C4-2B (cell line): ENCODE measurements around the gene CSMD2.

Experiments
- H3K27ac ChIP-seq: fragments of 450-650 bp; 2 replicates; pipeline ENCODE4 v1.5.1; 2017
- CTCF ChIP-seq: fragments of 450-650 bp; conservative IDR thresholded peaks from 2 replicates; pipeline ENCODE4 v1.5.1; 2017; ENCODE audit warnings: mild to moderate bottlenecking
- ZFX ChIP-seq: fragments of 450-650 bp; IDR thresholded peaks from 2 replicates; pipeline ENCODE4 v1.6.1; 2017

CSMD2 gene

GRCh38 chr1:34060901-34061415, 104.1 kb downstream of the CSMD2 start:
- no peak for TF ChIP-seq ZFX
- TF ChIP-seq CTCF = no peak
- no peak overlapping the region for H3K27ac ChIP-seq

GRCh38 chr1:34060187-34060730, 104.8 kb downstream of the CSMD2 start:
- TF ChIP-seq CTCF (no peak), ZFX (no peak)
- H3K27ac ChIP-seq = no peak overlapping the region

- no peak for TF ChIP-seq CTCF
- TF ChIP-seq ZFX = no peak
- no peak overlapping the region for H3K27ac ChIP-seq
Measured at GRCh38 chr1:34057347-34058130, 107.5 kb downstream of the CSMD2 start.

- no peak overlapping the region for H3K27ac ChIP-seq
- TF ChIP-seq CTCF (no peak), ZFX (no peak)
Measured at GRCh38 chr1:34055818-34056217, 109.2 kb downstream of the CSMD2 start.

- no peak overlapping the region for H3K27ac ChIP-seq
- TF ChIP-seq ZFX = no peak
Measured at GRCh38 chr1:34054920-34055319, 110.1 kb downstream of the CSMD2 start.

- TF ChIP-seq ZFX (no peak), CTCF (no peak)
- H3K27ac ChIP-seq = no peak overlapping the region
Measured at GRCh38 chr1:34053660-34054059, 111.4 kb downstream of the CSMD2 start.

- no peak overlapping the region for H3K27ac ChIP-seq
- TF ChIP-seq ZFX = no peak
- TF ChIP-seq CTCF = no peak
Measured at GRCh38 chr1:34052565-34052964, 112.5 kb downstream of the CSMD2 start.
